ENCODE measurements around the gene ZBTB46.

The ZBTB46 gene

DNA sequence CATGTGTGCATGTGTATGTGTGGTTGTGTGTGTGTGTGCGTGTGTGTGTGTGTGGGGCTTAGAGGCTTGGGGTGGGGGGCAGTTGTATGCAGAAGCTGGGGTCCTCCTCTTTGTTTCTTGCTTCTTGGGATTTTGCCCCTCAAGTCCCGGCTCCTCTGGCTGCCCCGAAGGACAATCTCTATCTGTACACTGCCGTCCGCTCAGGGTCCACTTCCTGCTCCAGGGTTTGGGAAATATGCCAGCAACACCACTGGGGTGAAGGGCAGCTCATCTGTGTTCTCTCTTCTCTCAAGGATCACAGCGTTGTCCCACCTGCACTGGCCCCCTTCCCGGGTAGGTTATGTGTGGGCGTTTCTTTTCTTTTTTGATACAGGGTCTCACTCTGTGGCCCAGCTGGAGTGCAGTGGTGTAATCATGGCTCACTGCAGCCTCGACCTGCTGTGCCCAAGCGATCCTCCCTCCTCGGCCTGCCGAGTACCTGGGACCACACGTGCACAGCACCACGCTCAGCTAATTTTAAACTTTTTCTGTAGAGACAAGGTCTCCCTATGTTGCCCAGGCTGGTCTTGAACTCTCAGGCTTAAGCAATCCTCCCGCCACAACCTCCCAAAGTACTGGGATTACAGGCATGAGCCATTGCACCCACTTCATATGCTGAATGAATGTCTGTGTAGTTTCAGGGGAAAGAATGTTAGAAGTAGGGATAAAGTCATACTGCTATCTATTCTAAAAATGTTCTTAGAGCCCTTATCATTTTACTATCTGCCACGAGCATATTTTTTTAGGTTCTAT, 65.8 kb downstream of the ZBTB46 start:
- peaks cover 4% of the 10 kb centered on the region for H3K27me3 ChIP-seq
- H3K27ac ChIP-seq, result no peak overlapping the region
- no peaks in the 10 kb centered on the region for H3K9me3 ChIP-seq
- H3K4me1 ChIP-seq (ENCODE audit: control insufficient read depth in 1 of 2, insufficient read depth in 1 of 2, low read depth in 1 of 2, low read length in 1 of 2), result no peaks in the 10 kb centered on the region
- TF ChIP-seq, protein P1, sequence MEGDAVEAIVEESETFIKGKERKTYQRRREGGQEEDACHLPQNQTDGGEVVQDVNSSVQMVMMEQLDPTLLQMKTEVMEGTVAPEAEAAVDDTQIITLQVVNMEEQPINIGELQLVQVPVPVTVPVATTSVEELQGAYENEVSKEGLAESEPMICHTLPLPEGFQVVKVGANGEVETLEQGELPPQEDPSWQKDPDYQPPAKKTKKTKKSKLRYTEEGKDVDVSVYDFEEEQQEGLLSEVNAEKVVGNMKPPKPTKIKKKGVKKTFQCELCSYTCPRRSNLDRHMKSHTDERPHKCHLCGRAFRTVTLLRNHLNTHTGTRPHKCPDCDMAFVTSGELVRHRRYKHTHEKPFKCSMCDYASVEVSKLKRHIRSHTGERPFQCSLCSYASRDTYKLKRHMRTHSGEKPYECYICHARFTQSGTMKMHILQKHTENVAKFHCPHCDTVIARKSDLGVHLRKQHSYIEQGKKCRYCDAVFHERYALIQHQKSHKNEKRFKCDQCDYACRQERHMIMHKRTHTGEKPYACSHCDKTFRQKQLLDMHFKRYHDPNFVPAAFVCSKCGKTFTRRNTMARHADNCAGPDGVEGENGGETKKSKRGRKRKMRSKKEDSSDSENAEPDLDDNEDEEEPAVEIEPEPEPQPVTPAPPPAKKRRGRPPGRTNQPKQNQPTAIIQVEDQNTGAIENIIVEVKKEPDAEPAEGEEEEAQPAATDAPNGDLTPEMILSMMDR (IDR thresholded peaks at IDR 0.05), result no peak
- H3K36me3 ChIP-seq, result no peaks in the 10 kb centered on the region
- no peak overlapping the region for H3K4me3 ChIP-seq (ENCODE audit: low read depth in 1 of 2, low read length in 1 of 2)

DNA sequence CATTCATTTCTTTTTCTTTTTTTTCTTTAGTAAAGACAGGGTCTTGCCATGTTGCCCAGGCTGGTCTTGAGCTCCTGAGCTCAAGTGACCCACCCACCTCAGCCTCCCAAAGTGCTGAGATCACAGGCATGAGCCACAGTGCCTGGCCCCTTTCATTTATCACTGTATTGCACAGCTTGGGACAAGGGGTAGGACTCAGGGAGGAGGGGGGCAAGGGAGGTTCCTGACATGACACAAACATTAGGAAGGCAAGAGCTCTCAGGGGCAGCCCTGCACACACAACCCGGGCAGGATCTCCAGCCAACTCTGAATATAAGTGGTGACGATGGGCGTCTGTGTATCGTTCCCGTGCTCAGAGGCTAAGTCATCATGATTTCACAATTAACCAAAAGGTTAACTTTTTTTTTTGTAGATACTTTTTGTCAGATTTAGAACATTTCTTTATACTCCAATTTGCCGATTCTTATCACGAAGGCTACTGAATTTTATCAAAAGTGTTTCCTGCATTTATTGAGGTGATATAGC, 71.6 kb downstream of the ZBTB46 start:
- no peaks in the 10 kb centered on the region for H3K4me1 ChIP-seq (ENCODE audit: control insufficient read depth in 1 of 2, insufficient read depth in 1 of 2, low read depth in 1 of 2, low read length in 1 of 2)
- H3K4me3 ChIP-seq (ENCODE audit: low read depth in 1 of 2, low read length in 1 of 2), result no peak overlapping the region
- no peaks in the 10 kb centered on the region for H3K36me3 ChIP-seq
- TF ChIP-seq, protein P1 (IDR thresholded peaks at IDR 0.05), result no peak
- H3K27ac ChIP-seq, result no peak overlapping the region
- peaks cover 4% of the 10 kb centered on the region for H3K27me3 ChIP-seq
- no peaks in the 10 kb centered on the region for H3K9me3 ChIP-seq

DNA sequence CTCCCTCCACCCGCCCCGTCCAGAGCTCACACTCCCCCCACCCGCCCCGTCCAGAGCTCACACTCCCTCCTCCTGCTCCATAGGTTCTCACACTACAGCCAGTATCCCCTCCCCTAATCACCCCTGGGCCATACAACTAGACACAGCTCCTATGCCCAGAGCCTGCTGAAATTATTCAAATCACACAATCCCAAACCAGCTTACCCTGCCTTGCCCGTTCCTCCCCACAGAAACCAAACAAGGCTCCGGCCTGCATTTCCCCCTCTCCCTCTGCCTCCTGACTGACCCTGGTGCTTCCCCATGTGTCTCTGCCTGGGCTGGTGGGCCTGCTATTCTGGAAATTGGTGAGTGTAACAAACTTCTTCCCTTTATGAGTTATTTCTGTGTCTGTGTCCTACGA, 72.9 kb downstream of the ZBTB46 start:
- Histone ChIP-seq H3K4me3 (ENCODE audit: low read depth in 1 of 2, low read length in 1 of 2) (no peak overlapping the region), H3K36me3 (no peaks in the 10 kb centered on the region), H3K27ac (no peak overlapping the region), H3K9me3 (no peaks in the 10 kb centered on the region), H3K4me1 (ENCODE audit: control insufficient read depth in 1 of 2, insufficient read depth in 1 of 2, low read depth in 1 of 2, low read length in 1 of 2) (no peaks in the 10 kb centered on the region), H3K27me3 (peaks cover 4% of the 10 kb centered on the region)
- TF ChIP-seq, protein P1 (IDR thresholded peaks at IDR 0.05), result no peak

DNA sequence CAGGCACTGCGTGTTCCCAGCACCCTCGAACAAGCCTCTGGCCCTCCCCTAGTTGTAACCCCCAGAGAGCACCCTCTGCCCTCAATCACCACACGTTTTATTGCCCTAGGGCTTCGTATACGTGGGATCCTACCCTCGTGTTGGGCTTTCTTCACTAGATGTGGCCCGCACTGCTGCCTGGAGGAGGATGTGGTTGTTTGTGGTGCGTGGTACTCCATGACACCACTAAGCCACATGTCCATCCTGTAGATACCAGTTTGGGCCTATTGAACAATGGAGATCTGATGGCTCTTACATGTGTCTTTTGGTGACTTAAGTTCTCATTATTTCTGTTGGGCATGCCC, 74.4 kb downstream of the ZBTB46 start:
- TF ChIP-seq, protein P1 (IDR thresholded peaks at IDR 0.05), result no peak
- Histone ChIP-seq H3K9me3 (no peaks in the 10 kb centered on the region), H3K36me3 (no peaks in the 10 kb centered on the region), H3K4me3 (ENCODE audit: low read depth in 1 of 2, low read length in 1 of 2) (no peak overlapping the region), H3K27me3 (no peaks in the 10 kb centered on the region), H3K4me1 (ENCODE audit: control insufficient read depth in 1 of 2, insufficient read depth in 1 of 2, low read depth in 1 of 2, low read length in 1 of 2) (no peaks in the 10 kb centered on the region), H3K27ac (no peak overlapping the region)

DNA sequence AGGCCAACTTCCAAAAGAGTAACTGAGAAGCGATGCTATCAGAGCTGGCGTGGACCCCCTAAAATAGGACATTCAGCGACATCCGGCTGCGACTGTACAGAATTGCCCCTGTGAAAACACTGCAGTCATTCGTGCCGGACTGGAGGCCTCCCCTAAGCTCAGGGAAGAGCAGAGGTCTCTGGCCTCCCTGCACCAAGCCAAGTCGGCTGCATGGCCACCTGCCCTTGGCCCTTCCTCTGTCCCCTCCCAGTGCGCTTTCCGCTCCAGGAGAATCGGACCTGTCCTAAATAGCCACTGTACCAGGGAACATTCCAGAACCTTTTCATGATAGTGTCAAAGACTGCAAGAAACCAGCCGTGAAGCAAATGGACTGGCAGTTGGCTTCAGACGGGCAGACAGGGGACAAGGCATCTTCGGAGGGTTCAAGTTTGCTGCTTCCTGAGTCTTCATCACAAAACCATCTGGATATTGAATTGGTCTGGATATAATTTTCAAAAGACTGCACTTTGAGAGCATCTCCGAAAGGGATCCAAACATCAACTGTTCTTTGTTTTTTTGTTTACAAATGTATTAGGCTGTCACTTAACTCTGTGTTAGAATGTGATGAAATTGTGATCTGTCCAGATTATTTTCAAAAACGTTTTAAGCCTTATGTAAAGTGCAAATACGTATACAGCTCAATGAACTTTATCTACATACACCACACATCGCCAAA, 75.0 kb downstream of the ZBTB46 start:
- Histone ChIP-seq H3K27ac (no peak overlapping the region), H3K4me3 (ENCODE audit: low read depth in 1 of 2, low read length in 1 of 2) (no peak overlapping the region), H3K27me3 (peaks cover 3% of the 10 kb centered on the region), H3K4me1 (ENCODE audit: control insufficient read depth in 1 of 2, insufficient read depth in 1 of 2, low read depth in 1 of 2, low read length in 1 of 2) (no peaks in the 10 kb centered on the region), H3K9me3 (no peaks in the 10 kb centered on the region), H3K36me3 (no peaks in the 10 kb centered on the region)
- TF ChIP-seq, protein P1 (IDR thresholded peaks at IDR 0.05), result no peak

Data from neutrophil (primary cell).